ENCODE data around the gene PNRC1. TPM values are rescaled to one million over a fixed set of nuclear protein-coding genes. Genes with fewer than 3 reads are reported as not detected.

PNRC1 gene
- total RNA-seq, 6 donors from 2014 or later, result 96.4 to 238 (median 167) TPM

GRCh38 chr6:89081423-89082322 lies 1.1 kb downstream of the PNRC1 start:
- 0 to 1% methylated on average over 12 to 27 of the region's 69 CpGs for WGBS, 2 donors

GRCh38 chr6:89082486-89082891 lies 1.9 kb downstream of the PNRC1 start:
- ATAC-seq (ENCODE audit: low FRiP score in 2 of 2) (no peak), DNase-seq (no peak)
- H3K9me3 ChIP-seq, result no peaks in the 10 kb centered on the region
- H3K27me3 ChIP-seq, result no peaks in the 10 kb centered on the region
- H3K4me1 ChIP-seq, result peaks cover 29 to 40% (median 36%) of the 10 kb centered on the region in 4 donors
- H3K36me3 ChIP-seq, result peaks cover 14 to 34% (median 18%) of the 10 kb centered on the region in 4 donors
- H3K27ac ChIP-seq, result peak overlapping the region; percentile 98 to 100 (median 100)
- no peak for TF ChIP-seq POLR2AphosphoS5 (IDR thresholded peaks at IDR 0.05)
- TF ChIP-seq, protein P1, sequence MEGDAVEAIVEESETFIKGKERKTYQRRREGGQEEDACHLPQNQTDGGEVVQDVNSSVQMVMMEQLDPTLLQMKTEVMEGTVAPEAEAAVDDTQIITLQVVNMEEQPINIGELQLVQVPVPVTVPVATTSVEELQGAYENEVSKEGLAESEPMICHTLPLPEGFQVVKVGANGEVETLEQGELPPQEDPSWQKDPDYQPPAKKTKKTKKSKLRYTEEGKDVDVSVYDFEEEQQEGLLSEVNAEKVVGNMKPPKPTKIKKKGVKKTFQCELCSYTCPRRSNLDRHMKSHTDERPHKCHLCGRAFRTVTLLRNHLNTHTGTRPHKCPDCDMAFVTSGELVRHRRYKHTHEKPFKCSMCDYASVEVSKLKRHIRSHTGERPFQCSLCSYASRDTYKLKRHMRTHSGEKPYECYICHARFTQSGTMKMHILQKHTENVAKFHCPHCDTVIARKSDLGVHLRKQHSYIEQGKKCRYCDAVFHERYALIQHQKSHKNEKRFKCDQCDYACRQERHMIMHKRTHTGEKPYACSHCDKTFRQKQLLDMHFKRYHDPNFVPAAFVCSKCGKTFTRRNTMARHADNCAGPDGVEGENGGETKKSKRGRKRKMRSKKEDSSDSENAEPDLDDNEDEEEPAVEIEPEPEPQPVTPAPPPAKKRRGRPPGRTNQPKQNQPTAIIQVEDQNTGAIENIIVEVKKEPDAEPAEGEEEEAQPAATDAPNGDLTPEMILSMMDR (IDR thresholded peaks at IDR 0.05), result no peak
- no peak for TF ChIP-seq POLR2A (IDR thresholded peaks at IDR 0.05)
- TF ChIP-seq EP300 (IDR thresholded peaks at IDR 0.05), result no peak
- peak overlapping the region; percentile 35 to 96 (median 88) for H3K4me3 ChIP-seq
- WGBS, 2 donors, result 0% methylated on average over 7 to 9 of the region's 9 CpGs

More at GRCh38 chr6:89081423-89082322, 1.1 kb downstream of the PNRC1 start:
- Histone ChIP-seq H3K27ac (peak overlapping the region; percentile 98 to 100 (median 100)), H3K36me3 (peaks cover 14 to 34% (median 18%) of the 10 kb centered on the region in 4 donors), H3K9me3 (no peaks in the 10 kb centered on the region), H3K4me1 (peaks cover 27 to 32% (median 29%) of the 10 kb centered on the region in 4 donors), H3K4me3 (peak overlapping the region; percentile 57 to 96 (median 88)), H3K27me3 (no peaks in the 10 kb centered on the region)
- ATAC-seq (ENCODE audit: low FRiP score in 2 of 2), result peak; percentile 85 to 92
- peak; percentile 99 for DNase-seq
- TF ChIP-seq EP300 (IDR thresholded peaks at IDR 0.05) (peak in 3 of 4 donors; percentile 23 to 89 (median 43)), POLR2A (IDR thresholded peaks at IDR 0.05) (peak in 3 of 4 donors; percentile 86 to 95 (median 90)), POLR2AphosphoS5 (IDR thresholded peaks at IDR 0.05) (peak; percentile 94)
- TF ChIP-seq, protein P1 (IDR thresholded peaks at IDR 0.05), result peak in 1 of 6 experiments; percentile 22

DNA sequence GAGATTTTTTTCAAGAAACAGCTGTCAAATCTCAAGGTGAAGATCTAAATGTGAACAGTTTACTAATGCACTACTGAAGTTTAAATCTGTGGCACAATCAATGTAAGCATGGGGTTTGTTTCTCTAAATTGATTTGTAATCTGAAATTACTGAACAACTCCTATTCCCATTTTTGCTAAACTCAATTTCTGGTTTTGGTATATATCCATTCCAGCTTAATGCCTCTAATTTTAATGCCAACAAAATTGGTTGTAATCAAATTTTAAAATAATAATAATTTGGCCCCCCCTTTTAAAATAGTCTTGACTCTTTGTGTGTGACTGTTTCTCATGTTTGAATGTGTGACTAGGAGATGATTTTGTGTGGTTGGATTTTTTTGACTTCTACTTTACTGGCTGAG lies 4.0 kb downstream of the PNRC1 start:
- Histone ChIP-seq H3K27me3 (no peaks in the 10 kb centered on the region), H3K4me1 (peaks cover 29 to 48% (median 36%) of the 10 kb centered on the region in 4 donors), H3K36me3 (peaks cover 14 to 34% (median 18%) of the 10 kb centered on the region in 4 donors), H3K4me3 (peak overlapping the region in 1 of 4 donors; percentile 96), H3K9me3 (no peaks in the 10 kb centered on the region), H3K27ac (peak overlapping the region in 1 of 4 donors; percentile 28)
- no peak for ATAC-seq (ENCODE audit: low FRiP score in 2 of 2)
- TF ChIP-seq, protein P1 (IDR thresholded peaks at IDR 0.05), result no peak
- TF ChIP-seq POLR2AphosphoS5 (IDR thresholded peaks at IDR 0.05), result no peak
- no peak for TF ChIP-seq POLR2A (IDR thresholded peaks at IDR 0.05)
- TF ChIP-seq EP300 (IDR thresholded peaks at IDR 0.05), result no peak
- no peak for DNase-seq

- TF ChIP-seq POLR2AphosphoS5 (IDR thresholded peaks at IDR 0.05) (no peak), POLR2A (IDR thresholded peaks at IDR 0.05) (no peak), EP300 (IDR thresholded peaks at IDR 0.05) (no peak)
- TF ChIP-seq, protein P1 (IDR thresholded peaks at IDR 0.05), result no peak
- H3K9me3 ChIP-seq, result no peaks in the 10 kb centered on the region
- H3K4me3 ChIP-seq, result no peak overlapping the region
- no peak for ATAC-seq (ENCODE audit: low FRiP score in 2 of 2)
- WGBS, 2 donors, result 40 to 51% methylated on average over 3 of the region's 3 CpGs
- H3K27me3 ChIP-seq, result no peaks in the 10 kb centered on the region
- H3K4me1 ChIP-seq, result peaks cover 29 to 48% (median 36%) of the 10 kb centered on the region in 4 donors
- peak overlapping the region in 2 of 4 donors; percentile 0 to 28 for H3K27ac ChIP-seq
- no peak for DNase-seq
- H3K36me3 ChIP-seq, result peaks cover 14 to 34% (median 18%) of the 10 kb centered on the region in 4 donors
Observed at GRCh38 chr6:89084954-89085353, 4.4 kb downstream of the PNRC1 start.
